GM19043 (cell line): ENCODE measurements around the gene PEF1.

Experiments used
- ATAC-seq: cut with Tn5 transposase; IDR thresholded peaks from one replicate; pipeline ENCODE4 v1.9.1; 2021; ENCODE audit warnings: low read depth; ENCODE audit not compliant: unreplicated experiment

Gene PEF1

DNA sequence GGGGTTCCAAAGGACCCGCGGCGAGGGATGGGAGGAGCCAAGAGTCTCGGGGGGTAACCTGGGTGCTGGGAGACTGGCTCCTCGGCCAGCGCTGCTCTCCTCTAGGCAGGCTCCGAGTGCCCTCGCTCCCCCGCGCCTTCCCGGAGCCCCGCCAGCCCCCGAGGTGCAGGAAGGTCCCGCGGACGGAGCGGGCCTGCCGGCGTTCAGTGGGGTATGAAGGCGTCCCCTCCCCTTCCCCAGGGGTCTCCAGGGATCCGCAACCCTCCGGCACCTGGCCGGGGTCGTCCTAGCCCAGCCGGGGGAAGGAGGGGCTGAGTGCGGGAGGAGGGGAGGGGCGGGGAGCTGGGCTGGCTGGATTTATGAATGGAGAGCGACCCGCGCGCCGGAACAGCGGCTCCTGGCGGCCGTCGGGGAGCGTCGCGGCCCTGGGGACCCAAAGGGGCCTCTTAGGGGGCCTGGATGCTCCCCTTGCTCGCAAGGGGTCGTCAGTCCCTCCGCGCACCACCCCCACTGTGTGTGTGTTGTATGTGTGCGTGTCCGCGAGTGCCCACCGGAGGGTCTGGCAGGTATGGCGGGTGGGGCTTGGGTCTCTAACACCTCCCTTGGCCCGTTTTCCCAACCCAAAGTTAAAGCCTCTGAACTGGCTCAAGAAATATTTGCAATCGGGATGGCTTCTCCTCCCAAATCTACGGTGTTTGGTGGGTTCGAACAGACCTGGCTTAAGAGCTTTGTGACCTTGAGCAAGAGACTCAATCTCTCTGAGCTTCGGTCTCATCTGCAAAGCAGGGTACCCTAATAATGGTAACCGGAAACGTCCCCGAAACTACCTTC lies 26.5 kb downstream of the PEF1 start:
- ATAC-seq = no peak

GRCh38 chr1:31617218-31617915 lies 27.3 kb downstream of the PEF1 start, which contains the start of gene HCRTR1:
Gene HCRTR1, plus strand, starts transcription at chr1:31617689. Its CDS starts 1,504 bp downstream, at chr1:31619193.
- no peak for ATAC-seq

DNA sequence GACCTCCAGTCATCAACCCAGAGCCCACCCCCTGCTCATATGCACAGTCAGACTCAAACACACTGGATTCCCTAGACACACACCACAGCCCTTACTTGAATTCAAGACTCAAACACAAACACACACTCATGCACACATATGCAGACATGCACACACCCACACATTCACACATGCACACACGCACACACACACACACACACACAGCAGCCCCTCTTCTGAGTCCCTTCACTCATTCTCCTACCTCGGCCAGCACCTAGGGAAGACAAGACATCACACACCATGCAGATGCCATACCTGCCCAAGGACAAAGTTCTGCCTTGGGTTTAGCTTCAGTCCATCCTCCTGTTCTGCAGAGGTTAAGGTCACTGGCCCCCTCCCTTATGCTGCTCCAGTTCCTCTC lies 28.7 kb downstream of the PEF1 start:
- no peak for ATAC-seq

DNA sequence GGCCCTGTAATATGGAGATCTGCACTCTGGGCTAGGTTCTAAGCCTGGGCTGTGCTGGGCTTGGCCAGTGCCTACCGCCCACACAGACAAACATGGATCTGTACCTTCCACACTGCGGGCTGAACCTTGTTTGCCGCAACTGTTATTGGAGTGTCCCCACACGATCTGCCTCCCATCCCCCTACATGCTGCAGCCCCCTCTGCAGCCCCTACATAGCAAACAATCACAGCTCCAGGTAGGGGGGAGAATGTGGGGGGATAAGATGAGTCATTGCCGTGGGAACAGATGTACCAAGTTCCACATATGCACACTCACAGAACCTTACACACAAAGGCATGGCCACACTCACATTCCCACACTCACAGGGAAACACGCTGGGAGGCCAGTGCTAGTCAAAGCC lies 29.3 kb downstream of the PEF1 start:
- no peak for ATAC-seq

GRCh38 chr1:31614414-31615005 lies 30.2 kb downstream of the PEF1 start:
- no peak for ATAC-seq

DNA sequence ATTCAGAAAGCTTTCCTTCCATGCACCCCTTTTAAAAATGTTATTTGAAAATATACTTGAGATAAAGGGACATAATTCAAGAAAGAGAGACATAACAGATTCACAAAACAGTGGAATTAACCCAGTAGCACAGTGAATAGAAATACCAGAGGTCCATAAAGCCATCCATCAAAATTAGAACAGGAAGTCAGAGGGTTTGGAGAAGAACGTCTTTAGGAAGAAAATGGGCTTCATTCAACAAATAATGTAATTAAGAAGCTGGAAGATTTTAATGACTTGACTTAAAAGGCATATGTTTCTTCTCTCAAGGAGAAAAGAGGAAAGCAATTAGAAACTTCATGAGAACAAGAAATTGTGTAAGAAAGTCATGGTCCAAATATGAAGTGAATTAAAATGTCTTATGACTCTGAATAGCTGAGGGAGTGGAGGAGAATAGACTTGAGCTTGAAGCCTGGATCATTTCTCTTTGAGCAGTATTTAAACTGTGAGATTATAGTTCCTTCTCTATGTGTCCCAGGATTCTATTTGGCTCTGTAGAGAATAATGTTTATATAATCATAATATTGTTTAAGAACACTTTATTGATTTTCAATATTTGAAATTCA lies 35.1 kb downstream of the PEF1 start:
- no peak for ATAC-seq

- no peak for ATAC-seq
Measured at GRCh38 chr1:31607360-31607759, 37.3 kb downstream of the PEF1 start.

DNA sequence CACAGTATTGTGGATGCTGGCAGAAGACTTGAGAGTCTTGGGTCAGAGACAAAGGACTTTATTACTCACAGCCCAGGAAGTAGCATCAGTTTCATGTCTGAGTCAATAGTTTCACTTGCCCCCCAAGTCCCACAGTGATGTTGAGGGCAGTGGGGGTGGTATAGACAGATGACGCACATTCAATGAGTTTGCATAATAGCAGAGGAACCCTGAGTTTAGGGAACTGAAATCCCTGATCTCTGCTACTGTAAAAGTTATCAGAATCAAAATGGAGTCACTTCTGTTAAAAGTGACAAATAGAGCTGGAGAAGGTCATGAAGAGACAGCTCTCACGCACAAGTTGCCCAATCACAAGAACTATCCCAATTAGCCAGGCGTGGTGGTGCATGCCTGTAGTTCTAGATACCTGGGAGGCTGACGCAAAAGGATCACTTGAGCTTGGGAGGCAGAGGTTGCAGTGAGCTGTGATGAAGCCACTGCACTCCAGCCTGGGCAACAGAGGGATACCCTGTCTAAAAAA lies 38.7 kb downstream of the PEF1 start:
- peak; percentile 95 for ATAC-seq

GRCh38 chr1:31602081-31602480 lies 42.6 kb downstream of the PEF1 start:
- no peak for ATAC-seq

DNA sequence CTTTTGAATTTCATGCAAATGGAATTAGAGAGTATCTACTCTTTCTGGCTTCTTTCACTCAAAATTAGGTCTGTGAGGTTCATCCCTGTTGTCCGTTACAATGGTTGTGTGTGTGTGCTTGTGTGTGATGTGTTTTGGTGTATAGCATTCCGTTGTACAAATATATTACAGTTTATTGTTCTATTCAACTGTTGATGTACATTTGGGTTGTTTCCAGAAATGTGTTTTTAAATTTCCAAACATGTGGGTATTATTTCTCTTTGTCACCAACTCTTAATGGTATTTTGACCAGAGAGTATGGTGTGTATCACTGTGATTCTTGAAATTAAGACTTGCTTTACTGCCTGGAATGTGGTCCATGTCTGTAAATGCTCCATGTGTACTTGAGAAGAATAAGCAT lies 44.0 kb downstream of the PEF1 start:
- ATAC-seq = no peak

- ATAC-seq = no peak
Measured at GRCh38 chr1:31598980-31599379, 45.7 kb downstream of the PEF1 start.

DNA sequence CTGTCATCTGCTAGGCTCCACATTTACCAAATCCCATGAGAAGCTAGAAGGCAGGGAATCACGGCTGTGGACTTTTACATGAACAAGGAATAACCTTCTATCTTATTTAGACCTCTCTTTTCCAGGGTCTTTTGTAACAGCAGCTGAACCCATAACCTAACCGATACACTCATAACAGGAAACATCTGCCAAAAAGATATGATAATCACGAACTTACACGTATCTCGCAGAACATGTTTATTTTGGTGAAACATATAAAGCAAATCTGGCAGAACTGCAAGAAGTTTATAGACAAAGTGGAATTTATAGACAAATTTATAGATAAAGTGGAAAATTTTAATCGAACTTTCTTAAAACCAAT lies 48.0 kb downstream of the PEF1 start:
- ATAC-seq = no peak

- ATAC-seq = no peak
Measured at GRCh38 chr1:31595836-31596736, 48.6 kb downstream of the PEF1 start.

GRCh38 chr1:31593770-31594632 lies 50.7 kb downstream of the PEF1 start:
- ATAC-seq = peak; percentile 53

DNA sequence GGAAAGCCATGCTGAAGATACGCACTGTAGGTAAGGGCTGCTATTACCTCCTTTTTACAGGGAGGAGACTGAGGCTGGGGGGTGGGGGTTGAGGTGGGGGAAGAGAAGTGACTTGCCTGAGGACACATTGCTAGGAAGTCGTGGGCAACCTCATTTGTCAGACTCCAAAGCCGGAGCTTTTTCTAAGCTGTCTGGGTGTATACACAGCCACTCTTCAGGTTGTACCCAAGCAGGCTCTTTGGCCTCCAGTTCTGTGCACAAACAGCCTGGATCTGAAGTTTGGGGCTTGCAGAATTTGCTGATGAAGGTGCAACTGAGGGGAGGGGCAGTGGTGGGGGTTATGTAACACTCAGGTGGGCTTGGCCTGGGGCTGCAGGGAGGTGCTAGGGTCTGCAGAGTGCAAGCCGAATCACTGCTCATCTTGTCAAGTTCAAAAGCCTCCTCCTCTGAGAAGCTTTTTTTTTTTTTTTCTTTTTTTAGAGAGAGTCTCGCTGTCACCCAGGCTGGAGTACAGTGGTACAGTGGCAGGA lies 51.5 kb downstream of the PEF1 start:
- ATAC-seq = no peak

- ATAC-seq = no peak
Measured at GRCh38 chr1:31592132-31592531, 52.5 kb downstream of the PEF1 start.

- ATAC-seq = no peak
Measured at GRCh38 chr1:31591425-31592093, 53.1 kb downstream of the PEF1 start.
